LNCAP (cell line): ENCODE measurements around the gene CADM4.

Experiments used
- CTCF ChIP-seq: fragments of 450-650 bp; IDR thresholded peaks from 2 replicates; pipeline ENCODE4 v1.5.1; 2017; ENCODE audit warnings: mild to moderate bottlenecking

Gene CADM4

GRCh38 chr19:43634872-43635560, 4.6 kb downstream of the CADM4 start:
- TF ChIP-seq CTCF: no peak

- TF ChIP-seq CTCF: no peak
Observed at GRCh38 chr19:43634506-43634871, 5.2 kb downstream of the CADM4 start.

- TF ChIP-seq CTCF: no peak
Observed at GRCh38 chr19:43634068-43634467, 5.6 kb downstream of the CADM4 start.

GRCh38 chr19:43633520-43633919, 6.1 kb downstream of the CADM4 start:
- TF ChIP-seq CTCF: no peak

DNA sequence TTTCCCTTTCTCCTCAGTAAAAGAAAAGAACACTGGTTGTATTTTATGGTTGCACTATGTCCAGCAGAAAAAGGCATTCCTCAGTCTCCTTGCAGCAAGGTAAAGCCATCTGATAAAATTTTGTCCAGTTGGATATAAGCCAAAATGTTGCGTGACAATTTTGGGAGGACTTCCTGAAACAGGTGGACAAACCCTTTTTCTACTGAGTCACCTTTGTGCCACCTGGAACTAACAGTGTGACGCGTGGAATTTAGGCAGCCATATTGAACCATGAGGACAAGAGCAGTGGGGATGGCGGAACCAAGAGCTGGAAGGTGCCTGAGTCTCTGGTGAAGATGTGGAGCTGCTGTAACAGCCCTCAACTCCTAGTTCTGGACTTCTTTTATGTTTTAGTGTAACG, 8.2 kb downstream of the CADM4 start:
- no peak for TF ChIP-seq CTCF

DNA sequence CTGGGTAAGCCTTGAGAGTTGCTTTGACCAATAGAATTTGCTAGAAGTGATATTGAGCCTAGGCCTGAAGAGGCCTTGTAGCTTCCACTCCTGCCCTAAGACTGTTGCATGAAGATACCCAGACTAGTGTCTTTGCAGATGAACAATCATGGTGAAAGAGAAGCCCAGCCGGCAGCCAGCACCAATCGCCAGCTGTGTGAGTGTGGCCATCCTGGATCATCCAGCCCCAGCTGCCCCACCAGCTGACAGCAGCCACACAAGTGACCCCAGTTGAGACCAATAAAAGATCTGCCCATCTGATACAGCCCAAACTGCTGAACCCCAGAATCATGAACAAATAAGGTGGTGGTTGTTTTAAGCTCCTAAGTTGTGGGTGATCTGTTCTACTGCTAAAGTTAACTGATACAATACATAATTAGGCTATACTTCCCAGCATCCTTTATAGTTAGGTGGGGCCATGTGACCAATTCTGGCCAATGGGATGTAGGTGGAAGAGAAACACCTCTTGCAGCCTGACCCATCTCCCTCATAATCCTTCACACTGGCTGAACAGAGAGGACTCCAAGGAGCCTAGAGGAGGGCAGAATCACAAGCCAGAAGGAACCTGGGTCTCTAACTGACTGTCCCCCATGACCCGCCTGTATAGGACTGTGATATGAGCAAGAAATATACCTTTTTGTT, 10.9 kb downstream of the CADM4 start:
- TF ChIP-seq CTCF: no peak

DNA sequence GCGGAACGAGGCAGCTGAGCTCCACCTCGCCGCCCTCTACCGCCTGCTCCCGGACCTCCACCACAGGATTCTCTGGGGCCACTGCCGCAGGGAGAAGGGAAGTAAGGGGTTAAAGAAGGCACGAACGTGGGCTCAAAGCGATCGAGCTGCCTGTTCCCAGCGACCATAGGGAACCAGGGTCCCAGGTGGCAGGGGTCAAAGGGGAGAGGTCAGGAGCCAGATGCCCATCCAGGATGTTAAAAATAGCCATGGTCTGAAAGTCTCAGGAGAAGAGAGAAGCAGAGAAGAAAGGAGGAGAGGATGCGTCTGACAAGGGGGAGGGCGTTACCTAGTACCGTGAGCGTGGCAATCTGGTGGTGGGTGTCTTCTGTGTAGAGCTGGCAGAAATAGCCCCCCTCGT, 12.8 kb downstream of the CADM4 start:
- TF ChIP-seq CTCF: no peak
